Loucy (cell line): Measurements from ENCODE around the gene FAP.

Experiments
- H2AFZ ChIP-seq: fragments of 200-600 bp; sonication (generic); 2 replicates; pipeline ENCODE4 v1.6.0; 2016; ENCODE audit warnings: antibody characterized with exemption, mild to moderate bottlenecking, low read length, moderate library complexity
- H3F3A ChIP-seq: fragments of 200-600 bp; 2 replicates; pipeline ENCODE4 v1.6.0; 2016; ENCODE audit warnings: antibody characterized with exemption, low read depth, mild to moderate bottlenecking
- H3K27me3 ChIP-seq: fragments of 200-600 bp; sonication (generic); 2 replicates; pipeline ENCODE4 v1.6.1; 2014; ENCODE audit warnings: low read length, mild to moderate bottlenecking; ENCODE audit not compliant: insufficient read depth, poor library complexity, severe bottlenecking
- H3K36me3 ChIP-seq: fragments of 200-600 bp; sonication (generic); 2 replicates; pipeline ENCODE4 v1.6.1; 2016; ENCODE audit warnings: low read length; ENCODE audit not compliant: insufficient read depth
- H3K4me1 ChIP-seq: fragments of 200-600 bp; sonication (generic); 2 replicates; pipeline ENCODE4 v1.5.1; 2014; ENCODE audit warnings: low read length, mild to moderate bottlenecking; ENCODE audit not compliant: insufficient read depth, poor library complexity, severe bottlenecking
- H3K4me2 ChIP-seq: fragments of 200-600 bp; sonication (generic); 2 replicates; pipeline ENCODE4 v1.6.0; 2014; ENCODE audit warnings: antibody characterized with exemption, low read length, low read depth, mild to moderate bottlenecking; ENCODE audit not compliant: poor library complexity, severe bottlenecking
- H3K4me3 ChIP-seq: fragments of 200-600 bp; sonication (generic); 2 replicates; pipeline ENCODE4 v1.5.1; 2014; ENCODE audit warnings: low read length, mild to moderate bottlenecking, mixed read lengths; ENCODE audit not compliant: poor library complexity, severe bottlenecking
- H3K79me2 ChIP-seq: fragments of 200-600 bp; sonication (generic); 2 replicates; pipeline ENCODE4 v1.6.1; 2014; ENCODE audit warnings: low read length; ENCODE audit not compliant: insufficient read depth
- H3K9ac ChIP-seq: fragments of 200-600 bp; sonication (generic); 2 replicates; pipeline ENCODE4 v1.6.0; 2014; ENCODE audit warnings: mild to moderate bottlenecking, low read depth, low read length, moderate library complexity; ENCODE audit not compliant: poor library complexity, severe bottlenecking
- H3K9me2 ChIP-seq: fragments of 200-600 bp; sonication (generic); replicated peaks from 2 replicates; pipeline ENCODE4 v1.6.1; 2016; ENCODE audit warnings: low read depth, low read length, mixed read lengths
- H3K9me3 ChIP-seq: fragments of 200-600 bp; sonication (generic); 2 replicates; pipeline ENCODE4 v1.6.1; 2014; ENCODE audit warnings: mild to moderate bottlenecking, antibody characterized with exemption, low read length, low read depth; ENCODE audit not compliant: insufficient read depth
- H4K20me1 ChIP-seq: fragments of 200-600 bp; sonication (generic); 2 replicates; pipeline ENCODE4 v1.6.0; 2014; ENCODE audit warnings: antibody characterized with exemption, low read length, mild to moderate bottlenecking; ENCODE audit not compliant: insufficient read depth, poor library complexity, severe bottlenecking
- EZH2phosphoT487 ChIP-seq: fragments of 200-600 bp; IDR thresholded peaks from 2 replicates; pipeline ENCODE4 v1.6.1; 2018; ENCODE audit warnings: antibody characterized with exemption, mild to moderate bottlenecking, moderate library complexity, borderline replicate concordance
- TF ChIP-seq, protein P1 (sequence below): fragments of 200-600 bp; sonication (generic); conservative IDR thresholded peaks from 2 replicates; pipeline ENCODE4 v1.5.1; 2014; ENCODE audit warnings: mild to moderate bottlenecking, antibody characterized with exemption, low read length

FAP gene

DNA sequence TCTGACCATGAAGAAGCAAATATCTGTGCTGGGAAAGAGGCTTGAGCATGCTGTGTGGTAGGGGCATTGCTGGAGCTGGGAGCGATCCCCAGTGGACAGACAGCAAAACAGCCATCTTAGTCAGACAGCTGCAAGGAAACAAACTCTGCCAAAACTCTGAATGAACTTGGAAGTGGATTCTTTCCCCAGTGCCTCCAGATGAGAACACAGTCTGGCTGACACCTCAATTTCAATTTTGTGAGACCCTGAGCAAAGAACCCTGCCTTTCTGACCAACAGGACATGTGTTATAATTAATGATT is 23.2 kb upstream of the FAP start:
- H3K9ac ChIP-seq, result no peak overlapping the region
- no peaks in the 10 kb centered on the region for H3K9me3 ChIP-seq
- H2AFZ ChIP-seq, result no peak overlapping the region
- H3K4me1 ChIP-seq, result peaks cover 7% of the 10 kb centered on the region
- no peaks in the 10 kb centered on the region for H3K36me3 ChIP-seq
- no peak overlapping the region for H3K4me3 ChIP-seq
- H3K4me2 ChIP-seq, result no peak overlapping the region
- H3K79me2 ChIP-seq, result no peaks in the 10 kb centered on the region
- peaks cover 1% of the 10 kb centered on the region for H3F3A ChIP-seq
- TF ChIP-seq, protein P1, sequence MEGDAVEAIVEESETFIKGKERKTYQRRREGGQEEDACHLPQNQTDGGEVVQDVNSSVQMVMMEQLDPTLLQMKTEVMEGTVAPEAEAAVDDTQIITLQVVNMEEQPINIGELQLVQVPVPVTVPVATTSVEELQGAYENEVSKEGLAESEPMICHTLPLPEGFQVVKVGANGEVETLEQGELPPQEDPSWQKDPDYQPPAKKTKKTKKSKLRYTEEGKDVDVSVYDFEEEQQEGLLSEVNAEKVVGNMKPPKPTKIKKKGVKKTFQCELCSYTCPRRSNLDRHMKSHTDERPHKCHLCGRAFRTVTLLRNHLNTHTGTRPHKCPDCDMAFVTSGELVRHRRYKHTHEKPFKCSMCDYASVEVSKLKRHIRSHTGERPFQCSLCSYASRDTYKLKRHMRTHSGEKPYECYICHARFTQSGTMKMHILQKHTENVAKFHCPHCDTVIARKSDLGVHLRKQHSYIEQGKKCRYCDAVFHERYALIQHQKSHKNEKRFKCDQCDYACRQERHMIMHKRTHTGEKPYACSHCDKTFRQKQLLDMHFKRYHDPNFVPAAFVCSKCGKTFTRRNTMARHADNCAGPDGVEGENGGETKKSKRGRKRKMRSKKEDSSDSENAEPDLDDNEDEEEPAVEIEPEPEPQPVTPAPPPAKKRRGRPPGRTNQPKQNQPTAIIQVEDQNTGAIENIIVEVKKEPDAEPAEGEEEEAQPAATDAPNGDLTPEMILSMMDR, result no peak
- TF ChIP-seq EZH2phosphoT487, result no peak
- no peaks in the 10 kb centered on the region for H3K9me2 ChIP-seq
- H3K27me3 ChIP-seq, result no peaks in the 10 kb centered on the region
- no peaks in the 10 kb centered on the region for H4K20me1 ChIP-seq

DNA sequence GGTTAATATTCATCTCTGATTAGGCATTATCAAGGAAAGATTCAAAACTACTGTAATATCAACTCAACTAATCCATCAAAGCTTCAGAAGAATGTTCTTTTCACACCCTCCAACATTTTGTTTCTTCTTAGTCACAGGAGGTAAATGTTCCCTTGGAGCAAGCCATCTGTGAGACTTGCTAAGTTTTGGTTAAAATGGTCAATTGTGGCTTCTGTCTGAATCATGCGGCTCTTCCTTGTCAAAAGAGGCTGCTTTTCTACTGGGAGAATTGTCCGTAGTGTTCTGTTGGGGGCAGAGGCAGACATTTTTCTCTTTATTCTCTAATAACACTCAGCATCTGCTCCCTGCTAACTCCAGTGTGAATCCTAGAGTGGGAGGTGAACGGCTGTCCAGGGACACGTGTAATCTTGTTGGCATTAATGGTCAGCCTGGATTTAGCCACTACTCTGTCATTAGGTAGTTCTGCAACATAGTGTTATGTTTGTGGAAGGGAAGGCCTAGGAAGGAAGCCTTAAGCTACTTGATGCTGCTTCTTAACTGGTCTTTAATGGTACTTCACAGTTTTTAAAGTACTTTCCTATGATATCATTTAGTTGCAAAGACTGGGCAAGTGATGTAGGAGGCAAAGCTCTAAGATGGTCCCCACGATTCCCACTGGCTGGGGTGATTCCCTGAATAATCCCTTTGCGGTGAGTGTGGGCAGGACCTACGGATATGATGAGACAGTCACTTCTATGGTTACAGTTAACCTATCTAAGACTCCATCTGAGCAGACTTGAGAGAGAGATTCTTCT is 22.6 kb upstream of the FAP start:
- H3F3A ChIP-seq, result peaks cover 4% of the 10 kb centered on the region
- H3K4me2 ChIP-seq, result no peak overlapping the region
- H3K4me1 ChIP-seq, result peaks cover 12% of the 10 kb centered on the region
- TF ChIP-seq, protein P1, result no peak
- TF ChIP-seq EZH2phosphoT487, result no peak
- no peaks in the 10 kb centered on the region for H3K79me2 ChIP-seq
- H3K4me3 ChIP-seq, result no peak overlapping the region
- no peaks in the 10 kb centered on the region for H3K9me3 ChIP-seq
- no peaks in the 10 kb centered on the region for H4K20me1 ChIP-seq
- H3K36me3 ChIP-seq, result no peaks in the 10 kb centered on the region
- H3K9me2 ChIP-seq, result no peaks in the 10 kb centered on the region
- H3K9ac ChIP-seq, result no peak overlapping the region
- no peak overlapping the region for H2AFZ ChIP-seq
- no peaks in the 10 kb centered on the region for H3K27me3 ChIP-seq

DNA sequence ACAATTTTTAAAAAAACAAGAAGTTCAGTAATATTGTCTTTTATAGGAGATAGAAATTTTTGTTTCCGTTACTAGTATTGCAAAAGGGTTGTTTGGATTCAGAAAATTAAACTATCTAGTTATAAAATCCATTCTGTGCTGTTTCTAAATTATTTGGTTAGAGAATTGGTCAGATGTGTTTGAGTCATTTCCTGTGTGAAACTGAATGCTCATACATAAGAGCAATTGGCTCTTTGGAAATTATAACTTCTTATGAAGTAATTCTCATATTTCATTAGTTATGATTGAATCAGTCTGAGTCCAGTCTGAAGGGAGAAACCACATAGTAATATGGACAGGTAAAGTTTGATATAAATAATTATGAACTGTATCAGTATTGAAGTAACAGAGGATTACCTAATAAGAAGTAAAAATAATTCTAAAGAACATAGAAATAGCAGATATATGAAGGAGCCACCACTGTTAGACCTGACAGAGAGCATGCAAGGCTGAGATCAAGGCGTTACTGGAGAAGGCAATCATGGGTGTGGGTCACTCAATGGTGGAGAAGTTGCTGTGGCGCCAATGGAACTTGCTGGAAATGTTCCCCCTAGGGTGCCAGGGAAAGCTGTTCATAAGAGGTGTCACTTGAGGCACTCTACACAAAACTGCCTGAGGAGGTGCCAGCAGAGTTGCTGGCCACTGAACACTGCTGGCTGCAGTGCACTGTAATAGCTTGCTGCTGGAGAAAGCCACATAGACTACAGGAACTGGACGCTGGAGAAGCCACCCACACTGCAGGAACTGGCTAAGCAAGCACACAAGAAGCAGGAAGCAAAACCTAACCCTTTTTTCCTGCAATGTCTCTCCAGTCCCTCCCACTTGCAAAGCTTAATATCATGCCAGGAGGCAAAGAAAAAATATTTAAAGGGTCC is 18.0 kb upstream of the FAP start:
- Histone ChIP-seq H3K4me1 (peaks cover 20% of the 10 kb centered on the region), H3K4me3 (peak overlapping the region; percentile 61), H3K36me3 (no peaks in the 10 kb centered on the region), H3F3A (peaks cover 4% of the 10 kb centered on the region), H3K27me3 (no peaks in the 10 kb centered on the region), H3K79me2 (no peaks in the 10 kb centered on the region), H3K9me3 (no peaks in the 10 kb centered on the region), H3K9me2 (no peaks in the 10 kb centered on the region), H3K4me2 (peak overlapping the region; percentile 74), H4K20me1 (no peaks in the 10 kb centered on the region), H3K9ac (peak overlapping the region; percentile 40), H2AFZ (peak overlapping the region; percentile 83)
- no peak for TF ChIP-seq EZH2phosphoT487
- TF ChIP-seq, protein P1, result no peak; the same call in 1 of the 2 replicates
